PC-3 (cell line): ENCODE data around the gene PARP15.

Experiments used
- EZH2 ChIP-seq: fragments of 300-600 bp; sonication (generic); IDR thresholded peaks from one replicate; pipeline ENCODE4 v1.6.1; 2017; ENCODE audit warnings: antibody characterized with exemption, mild to moderate bottlenecking, low read length; ENCODE audit not compliant: unreplicated experiment
- EZH2phosphoT487 ChIP-seq: fragments of 300-600 bp; sonication (generic); IDR thresholded peaks from 2 replicates; pipeline ENCODE4 v1.6.1; 2018; ENCODE audit warnings: mild to moderate bottlenecking, antibody characterized with exemption, low read length, borderline replicate concordance
- TF ChIP-seq, protein P1 (sequence below): fragments of 300-600 bp; sonication (generic); conservative IDR thresholded peaks from 2 replicates; pipeline ENCODE4 v1.5.1; 2017; ENCODE audit warnings: antibody characterized with exemption, low read depth, mild to moderate bottlenecking, low read length

GRCh38 chr3:122671553-122671952 is 94.1 kb downstream of the PARP15 start:
- TF ChIP-seq EZH2 (no peak), EZH2phosphoT487 (no peak)
- TF ChIP-seq, protein P1, sequence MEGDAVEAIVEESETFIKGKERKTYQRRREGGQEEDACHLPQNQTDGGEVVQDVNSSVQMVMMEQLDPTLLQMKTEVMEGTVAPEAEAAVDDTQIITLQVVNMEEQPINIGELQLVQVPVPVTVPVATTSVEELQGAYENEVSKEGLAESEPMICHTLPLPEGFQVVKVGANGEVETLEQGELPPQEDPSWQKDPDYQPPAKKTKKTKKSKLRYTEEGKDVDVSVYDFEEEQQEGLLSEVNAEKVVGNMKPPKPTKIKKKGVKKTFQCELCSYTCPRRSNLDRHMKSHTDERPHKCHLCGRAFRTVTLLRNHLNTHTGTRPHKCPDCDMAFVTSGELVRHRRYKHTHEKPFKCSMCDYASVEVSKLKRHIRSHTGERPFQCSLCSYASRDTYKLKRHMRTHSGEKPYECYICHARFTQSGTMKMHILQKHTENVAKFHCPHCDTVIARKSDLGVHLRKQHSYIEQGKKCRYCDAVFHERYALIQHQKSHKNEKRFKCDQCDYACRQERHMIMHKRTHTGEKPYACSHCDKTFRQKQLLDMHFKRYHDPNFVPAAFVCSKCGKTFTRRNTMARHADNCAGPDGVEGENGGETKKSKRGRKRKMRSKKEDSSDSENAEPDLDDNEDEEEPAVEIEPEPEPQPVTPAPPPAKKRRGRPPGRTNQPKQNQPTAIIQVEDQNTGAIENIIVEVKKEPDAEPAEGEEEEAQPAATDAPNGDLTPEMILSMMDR: no peak
